Body of pancreas (tissue), 4 donors: ENCODE data around the gene CHST8. TPM values are rescaled to one million over a fixed set of nuclear protein-coding genes. Genes with fewer than 3 reads are reported as not detected.

Experiments
- ATAC-seq: fragments of 150-250 bp; one replicate; pipeline ENCODE4 v1.9.1; 2016
- DNase-seq, 4 donors: peaks; one replicate each; pipeline ENCODE4 v3.0.0-alpha.2; 2019
- H3K27ac ChIP-seq, 4 donors: fragments of 200-600 bp; sonication (generic); 1 replicate in 3 of 4; 2 replicates in 1 of 4; pipeline versions ENCODE4 v1.5.1 to v1.6.1; 2016 to 2019; ENCODE audit warnings: mild to moderate bottlenecking in 1 of 4, mixed read lengths in 1 of 4, moderate library complexity in 1 of 4
- H3K27me3 ChIP-seq, 2 donors: fragments of 200-600 bp; sonication (generic); one replicate each; pipeline ENCODE4 v1.6.0; 2016; ENCODE audit warnings: mild to moderate bottlenecking in 1 of 2
- H3K36me3 ChIP-seq, 2 donors: fragments of 200-600 bp; sonication (generic); replicated peaks in 1 of 2; 2 replicates each; pipeline ENCODE4 v1.5.1; 2016; ENCODE audit warnings: low read depth in 2 of 2; ENCODE audit not compliant: insufficient read depth in 1 of 2
- H3K4me1 ChIP-seq: fragments of 200-600 bp; sonication (generic); one replicate; pipeline ENCODE4 v1.6.0; 2016
- H3K4me3 ChIP-seq, 2 donors: fragments of 200-600 bp; sonication (generic); 1 replicate in 1 of 2; 2 replicates in 1 of 2; pipeline ENCODE4 v1.5.1; 2016 to 2019
- H3K9me3 ChIP-seq, 3 donors: fragments of 200-600 bp; sonication (generic); 1 replicate in 2 of 3; 2 replicates in 1 of 3; pipeline ENCODE4 v1.5.1; 2016
- POLR2A ChIP-seq, 3 donors: fragments of 450-650 bp; IDR thresholded peaks; one replicate each; pipeline ENCODE4 v1.6.1; 2016; ENCODE audit warnings: antibody characterized with exemption in 3 of 3, mild to moderate bottlenecking in 2 of 3
- WGBS, 2 donors: methylation state at CpG; one replicate each; pipeline ENCODE4 v1.1.5; 2017; 5-methylcytosine and 5-hydroxymethylcytosine counted together
- intact Hi-C: fragments of 100-400 bp; cut with DNase I; formaldehyde crosslinking; loops from one replicate; pipeline ENCODE4 v1.15.1; 2023
- total RNA-seq, 2 donors: library from RNA; depleted of rRNA; stranded (reverse); fragments of >200 nt; gene quantifications; one replicate each; pipeline ENCODE4 v1.1.0, GENCODE V29; 2016
- TF ChIP-seq, protein P1 (sequence below), 7 experiments: fragments of 450-650 bp in 4 of 7; fragments of 200-600 bp in 3 of 7; sonication (generic) in 3 of 7; IDR thresholded peaks; one replicate each; pipeline ENCODE4 v1.5.1; 2016 to 2019; ENCODE audit warnings: antibody characterized with exemption in 7 of 7

Gene CHST8
- total RNA-seq, 2 donors from 2014 or later = 0.26 TPM; not detected in 1

DNA sequence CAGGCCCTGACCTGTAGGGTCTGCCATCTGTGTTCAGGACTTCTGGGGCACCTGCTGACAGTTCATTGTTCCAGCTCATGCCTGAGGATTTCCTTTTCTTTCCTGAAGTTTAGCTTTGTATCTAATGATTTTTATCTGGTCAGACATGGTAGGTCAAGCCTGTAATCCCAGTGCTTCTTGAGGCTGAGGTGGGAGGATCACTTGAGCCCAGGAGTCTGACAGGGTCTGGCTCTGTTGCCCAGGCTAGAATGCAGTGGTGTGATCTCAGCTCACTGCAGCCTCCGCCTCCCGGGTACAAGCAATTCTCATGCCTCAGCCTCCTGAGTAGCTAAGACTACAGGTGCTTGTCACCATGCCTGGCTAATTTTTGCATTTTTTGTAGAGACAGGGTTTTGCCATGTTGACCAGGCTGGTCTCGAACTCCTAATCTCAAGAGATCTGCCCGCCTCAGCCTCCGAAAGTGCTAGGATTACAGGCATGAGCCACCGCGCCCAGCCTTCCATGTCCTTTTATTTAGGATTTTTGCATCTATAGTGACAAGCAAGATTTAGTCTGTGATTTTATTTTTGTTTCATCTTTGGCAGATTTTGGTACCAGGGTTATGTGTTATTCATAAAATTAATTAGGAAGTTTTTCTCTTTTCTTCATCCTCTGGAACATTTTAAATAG is 33.2 kb downstream of the CHST8 start:
- ATAC-seq (no peak), DNase-seq (no peak)
- TF ChIP-seq, protein P1, sequence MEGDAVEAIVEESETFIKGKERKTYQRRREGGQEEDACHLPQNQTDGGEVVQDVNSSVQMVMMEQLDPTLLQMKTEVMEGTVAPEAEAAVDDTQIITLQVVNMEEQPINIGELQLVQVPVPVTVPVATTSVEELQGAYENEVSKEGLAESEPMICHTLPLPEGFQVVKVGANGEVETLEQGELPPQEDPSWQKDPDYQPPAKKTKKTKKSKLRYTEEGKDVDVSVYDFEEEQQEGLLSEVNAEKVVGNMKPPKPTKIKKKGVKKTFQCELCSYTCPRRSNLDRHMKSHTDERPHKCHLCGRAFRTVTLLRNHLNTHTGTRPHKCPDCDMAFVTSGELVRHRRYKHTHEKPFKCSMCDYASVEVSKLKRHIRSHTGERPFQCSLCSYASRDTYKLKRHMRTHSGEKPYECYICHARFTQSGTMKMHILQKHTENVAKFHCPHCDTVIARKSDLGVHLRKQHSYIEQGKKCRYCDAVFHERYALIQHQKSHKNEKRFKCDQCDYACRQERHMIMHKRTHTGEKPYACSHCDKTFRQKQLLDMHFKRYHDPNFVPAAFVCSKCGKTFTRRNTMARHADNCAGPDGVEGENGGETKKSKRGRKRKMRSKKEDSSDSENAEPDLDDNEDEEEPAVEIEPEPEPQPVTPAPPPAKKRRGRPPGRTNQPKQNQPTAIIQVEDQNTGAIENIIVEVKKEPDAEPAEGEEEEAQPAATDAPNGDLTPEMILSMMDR (IDR thresholded peaks at IDR 0.05) = no peak
- TF ChIP-seq POLR2A (IDR thresholded peaks at IDR 0.05) = no peak
- no peak overlapping the region for H3K27ac ChIP-seq
- H3K4me3 ChIP-seq = no peak overlapping the region
- intact Hi-C loops = no loop called here
- H3K36me3 ChIP-seq = no peaks in the 10 kb centered on the region
- no peaks in the 10 kb centered on the region for H3K9me3 ChIP-seq
- WGBS, 2 donors = 69 to 85% methylated on average over 6 to 7 of the region's 7 CpGs
- H3K27me3 ChIP-seq = no peaks in the 10 kb centered on the region
- H3K4me1 ChIP-seq = no peaks in the 10 kb centered on the region

DNA sequence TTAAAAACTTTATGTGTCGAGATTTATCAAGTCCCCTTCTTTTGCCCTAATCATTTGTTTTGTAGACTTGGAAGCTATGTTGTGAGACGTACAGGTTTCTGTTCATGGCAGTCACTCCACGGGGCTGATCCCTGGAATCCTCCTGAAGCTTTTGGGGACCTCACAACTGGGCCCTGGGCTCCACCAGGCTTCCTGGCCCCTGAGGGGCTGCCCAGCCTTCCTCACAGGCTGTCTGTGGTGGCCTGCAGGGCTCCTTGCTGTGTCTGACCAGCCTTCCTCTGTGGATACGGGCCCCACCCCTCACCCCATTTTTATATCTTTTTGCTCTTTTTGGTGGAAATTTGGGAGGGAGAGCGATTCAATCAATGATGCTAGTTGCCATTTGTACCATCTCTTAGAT is 38.1 kb downstream of the CHST8 start:
- H3K4me1 ChIP-seq = no peaks in the 10 kb centered on the region
- H3K9me3 ChIP-seq = no peaks in the 10 kb centered on the region
- TF ChIP-seq, protein P1 (IDR thresholded peaks at IDR 0.05) = no peak
- TF ChIP-seq POLR2A (IDR thresholded peaks at IDR 0.05) = no peak
- 69 to 73% methylated on average over 5 of the region's 5 CpGs for WGBS, 2 donors
- no peak for DNase-seq
- H3K27ac ChIP-seq = no peak overlapping the region
- intact Hi-C loops = no loop called here
- H3K36me3 ChIP-seq = no peaks in the 10 kb centered on the region
- H3K27me3 ChIP-seq = no peaks in the 10 kb centered on the region
- H3K4me3 ChIP-seq = no peak overlapping the region
- no peak for ATAC-seq

DNA sequence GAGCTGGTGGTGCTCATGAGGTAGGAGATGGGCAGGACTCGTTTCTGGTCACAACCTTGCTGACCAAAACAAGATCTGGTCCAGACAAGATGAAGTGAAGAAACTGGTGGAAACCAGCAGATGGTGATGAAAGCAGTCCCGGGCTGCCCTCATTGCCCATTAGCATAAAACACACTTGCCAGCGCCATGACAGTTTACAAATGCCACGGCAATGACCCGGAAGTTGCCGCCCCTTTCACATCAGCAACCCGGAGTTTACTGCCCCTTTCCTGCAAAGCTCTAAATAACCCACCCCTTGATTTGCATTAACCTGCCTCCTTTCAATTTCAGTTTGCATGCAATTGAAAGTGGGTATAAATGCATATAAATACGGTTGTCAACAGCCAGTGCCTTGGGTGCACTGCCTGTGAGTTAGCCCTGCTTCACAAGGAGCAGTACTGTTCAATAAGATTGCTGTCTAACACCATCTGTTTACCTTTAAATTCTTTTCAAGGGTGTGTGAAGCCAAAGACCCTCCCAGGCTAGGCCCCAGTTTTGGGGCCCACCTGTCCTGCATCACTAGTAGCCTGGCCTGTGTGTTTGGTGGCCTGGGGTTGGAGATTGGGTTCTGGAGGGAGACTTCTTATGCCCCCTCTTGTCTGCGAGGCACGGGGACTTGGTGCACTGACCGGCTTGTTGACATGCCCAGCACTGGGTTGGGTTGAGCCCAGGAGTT is 38.8 kb downstream of the CHST8 start:
- H3K9me3 ChIP-seq = no peaks in the 10 kb centered on the region
- no peak for DNase-seq
- intact Hi-C loops = no loop called here
- H3K4me3 ChIP-seq = no peak overlapping the region
- no peaks in the 10 kb centered on the region for H3K36me3 ChIP-seq
- TF ChIP-seq, protein P1 (IDR thresholded peaks at IDR 0.05) = no peak
- TF ChIP-seq POLR2A (IDR thresholded peaks at IDR 0.05) = no peak
- WGBS, 2 donors = 59 to 62% methylated on average over 11 of the region's 11 CpGs
- no peak overlapping the region for H3K27ac ChIP-seq
- H3K27me3 ChIP-seq = no peaks in the 10 kb centered on the region
- no peaks in the 10 kb centered on the region for H3K4me1 ChIP-seq
- ATAC-seq = no peak

DNA sequence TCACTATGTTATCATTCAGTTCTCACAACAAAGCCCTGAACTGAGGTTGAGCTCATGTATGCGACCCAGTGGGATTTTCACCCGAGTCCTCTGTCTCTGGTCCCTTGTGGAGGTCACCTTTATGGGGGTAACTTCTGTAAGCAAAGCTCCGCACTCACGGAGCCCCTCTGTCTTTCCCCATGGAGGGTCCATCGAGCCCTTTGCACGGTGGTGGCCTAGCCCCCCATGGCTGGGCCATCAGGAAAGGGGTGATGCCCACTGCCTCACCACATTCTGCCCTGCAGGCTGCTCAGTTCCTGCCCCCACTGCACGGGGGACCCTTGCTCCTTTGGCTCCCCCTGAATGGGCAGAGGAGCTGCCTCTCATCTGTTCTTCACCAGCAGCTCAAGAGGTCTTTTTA is 39.6 kb downstream of the CHST8 start:
- Histone ChIP-seq H3K36me3 (no peaks in the 10 kb centered on the region), H3K9me3 (no peaks in the 10 kb centered on the region), H3K27me3 (no peaks in the 10 kb centered on the region), H3K4me3 (no peak overlapping the region), H3K4me1 (no peaks in the 10 kb centered on the region), H3K27ac (no peak overlapping the region)
- no peak for DNase-seq
- no peak for ATAC-seq
- WGBS, 2 donors = 58 to 68% methylated on average over 7 of the region's 7 CpGs
- intact Hi-C loops = no loop called here
- TF ChIP-seq POLR2A (IDR thresholded peaks at IDR 0.05) = no peak
- TF ChIP-seq, protein P1 (IDR thresholded peaks at IDR 0.05) = no peak
